NCI-H1417 treated with DMSO at 0.1 percent for 48 hours (cell line): Measurements from ENCODE around the gene ZDHHC17.

Experiments
- DNase-seq: peaks from one replicate; lab custom pipeline; 2025; lab: John Stamatoyannopoulos, UW

The ZDHHC17 gene

GRCh38 chr12:76820888-76821482 lies 57.1 kb downstream of the ZDHHC17 start:
- DNase-seq: no peak

- no peak for DNase-seq
Measured at GRCh38 chr12:76830436-76830835, 66.5 kb downstream of the ZDHHC17 start.

GRCh38 chr12:76836633-76837032 lies 72.7 kb downstream of the ZDHHC17 start:
- no peak for DNase-seq

- no peak for DNase-seq
Measured at GRCh38 chr12:76847260-76847659, 83.3 kb downstream of the ZDHHC17 start.

- DNase-seq: no peak
Measured at GRCh38 chr12:76848132-76848531, 84.2 kb downstream of the ZDHHC17 start.

GRCh38 chr12:76852106-76852505 lies 88.2 kb downstream of the ZDHHC17 start:
- no peak for DNase-seq

GRCh38 chr12:76855271-76855670 lies 91.4 kb downstream of the ZDHHC17 start:
- DNase-seq: no peak

- DNase-seq: no peak
Measured at GRCh38 chr12:76856018-76856644, 92.2 kb downstream of the ZDHHC17 start.

GRCh38 chr12:76859611-76860010 lies 95.7 kb downstream of the ZDHHC17 start:
- no peak for DNase-seq

- no peak for DNase-seq
Measured at GRCh38 chr12:76860256-76860655, 96.3 kb downstream of the ZDHHC17 start.

GRCh38 chr12:76863005-76863670 lies 99.2 kb downstream of the ZDHHC17 start:
- DNase-seq: no peak

GRCh38 chr12:76863837-76864236 lies 99.9 kb downstream of the ZDHHC17 start:
- no peak for DNase-seq

GRCh38 chr12:76864791-76865400 lies 101.0 kb downstream of the ZDHHC17 start:
- DNase-seq: no peak

- no peak for DNase-seq
Measured at GRCh38 chr12:76866151-76866567, 102.2 kb downstream of the ZDHHC17 start.

GRCh38 chr12:76866726-76867125 lies 102.8 kb downstream of the ZDHHC17 start:
- no peak for DNase-seq

GRCh38 chr12:76871082-76871481 lies 107.2 kb downstream of the ZDHHC17 start:
- no peak for DNase-seq

- DNase-seq: no peak
Measured at GRCh38 chr12:76871742-76872141, 107.8 kb downstream of the ZDHHC17 start.

- DNase-seq: no peak
Measured at GRCh38 chr12:76872415-76872814, 108.5 kb downstream of the ZDHHC17 start.

GRCh38 chr12:76874027-76874426 lies 110.1 kb downstream of the ZDHHC17 start:
- no peak for DNase-seq

- no peak for DNase-seq
Measured at GRCh38 chr12:76874491-76875190, 110.7 kb downstream of the ZDHHC17 start.

GRCh38 chr12:76876696-76877229 lies 112.8 kb downstream of the ZDHHC17 start:
- no peak for DNase-seq
